RKO (cell line): ENCODE results near the gene C4B.
A peak's percentile ranks its signal among the peaks of the same experiment; 100 is the strongest.
"Not testable (repeated sequence)": the region's sequence is repeated elsewhere in the genome, so short reads cannot be mapped to it uniquely, and the experiment has no call there.

Experiments used
- DNase-seq: peaks from one replicate; pipeline ENCODE4 v3.0.0-alpha.2; 2016; ENCODE audit warnings: low spot score

The C4B gene

GRCh38 chr6:32014547-32014946, at the start of gene C4B:
Gene C4B, plus strand, starts transcription at chr6:32014795. Its CDS starts 51 bp downstream, at chr6:32014846.
- not testable (repeated sequence) for DNase-seq

GRCh38 chr6:31965700-31966099, 48.9 kb upstream of the C4B start:
- no peak for DNase-seq

GRCh38 chr6:31966506-31966905, 48.1 kb upstream of the C4B start:
- no peak for DNase-seq

GRCh38 chr6:31966997-31967925, 47.3 kb upstream of the C4B start:
- no peak for DNase-seq

- DNase-seq: no peak
These were observed 46.7 kb upstream of the C4B start for GRCh38 chr6:31967926-31968320.

- no peak for DNase-seq
These were observed 46.3 kb upstream of the C4B start for GRCh38 chr6:31968326-31968725.

GRCh38 chr6:31968791-31969711, 45.5 kb upstream of the C4B start:
- DNase-seq: no peak

GRCh38 chr6:31969712-31970603, 44.6 kb upstream of the C4B start:
- DNase-seq: peak; percentile 40

GRCh38 chr6:31970604-31971271, 43.9 kb upstream of the C4B start:
- peak; percentile 61 for DNase-seq

- DNase-seq: no peak
These were observed 43.2 kb upstream of the C4B start for GRCh38 chr6:31971279-31971992.

GRCh38 chr6:31971993-31972708, 42.4 kb upstream of the C4B start, which contains the start of gene DXO:
Gene DXO, minus strand, starts transcription at chr6:31972138. Its CDS starts 463 bp downstream, at chr6:31971675.
- DNase-seq: peak; percentile 98

- peak; percentile 81 for DNase-seq
These were observed 41.8 kb upstream of the C4B start for GRCh38 chr6:31972709-31973350.

GRCh38 chr6:31976065-31976464, 38.5 kb upstream of the C4B start:
- not testable (repeated sequence) for DNase-seq

- no peak for DNase-seq
These were observed 36.7 kb upstream of the C4B start for GRCh38 chr6:31977816-31978431.

GRCh38 chr6:31978831-31979230, 35.8 kb upstream of the C4B start:
- no peak for DNase-seq

GRCh38 chr6:31979238-31979898, 35.2 kb upstream of the C4B start:
- DNase-seq: no peak

- DNase-seq: not testable (repeated sequence)
These were observed 34.3 kb upstream of the C4B start for GRCh38 chr6:31980195-31980876.
